GM12878 (cell line): ENCODE measurements around the gene TTLL11. TPM values are rescaled to one million over a fixed set of nuclear protein-coding genes. Genes with fewer than 3 reads are reported as not detected.

Experiments used
- CHD2 ChIP-seq: IDR thresholded peaks from 2 replicates; pipeline ENCODE4 v1.6.1; 2011; ENCODE audit warnings: low read depth, low read length, improper control_type of control experiment, borderline replicate concordance
- ESRRA ChIP-seq: IDR thresholded peaks from 2 replicates; pipeline ENCODE4 v1.6.1; 2012; ENCODE audit warnings: mild to moderate bottlenecking, low read length, improper control_type of control experiment
- FOXK2 ChIP-seq: fragments of 450-650 bp; IDR thresholded peaks from 2 replicates; pipeline ENCODE4 v1.6.1; 2017; ENCODE audit warnings: mild to moderate bottlenecking, moderate library complexity
- FOXM1 ChIP-seq: IDR thresholded peaks from 2 replicates; pipeline ENCODE4 v1.6.1; 2012; ENCODE audit warnings: low read depth, mild to moderate bottlenecking, inconsistent platforms, low read length, moderate library complexity
- IRF4 ChIP-seq: IDR thresholded peaks from 2 replicates; pipeline ENCODE4 v1.6.1; 2011; ENCODE audit warnings: low read depth, low read length
- JUNB ChIP-seq: IDR thresholded peaks from 2 replicates; pipeline ENCODE4 v1.6.1; 2016; ENCODE audit warnings: antibody characterized with exemption, mild to moderate bottlenecking
- KAT2A ChIP-seq: conservative IDR thresholded peaks from 2 replicates; pipeline ENCODE4 v1.6.1; 2011; ENCODE audit warnings: low read depth, low read length; ENCODE audit not compliant: control insufficient read depth
- MXI1 ChIP-seq: fragments of 150-350 bp; IDR thresholded peaks from 2 replicates; pipeline ENCODE4 v1.6.1; 2011; ENCODE audit warnings: low read depth, mild to moderate bottlenecking, inconsistent platforms, low read length, improper control_type of control experiment
- NFXL1 ChIP-seq: fragments of 450-650 bp; IDR thresholded peaks from 2 replicates; pipeline ENCODE4 v1.6.1; 2017; ENCODE audit warnings: antibody characterized with exemption, mild to moderate bottlenecking, borderline replicate concordance
- RB1 ChIP-seq: fragments of 450-650 bp; formaldehyde crosslinking; IDR thresholded peaks from 2 replicates; pipeline ENCODE4 v1.6.1; 2017; ENCODE audit warnings: mild to moderate bottlenecking, borderline replicate concordance
- SIX5 ChIP-seq: IDR thresholded peaks from 2 replicates; pipeline ENCODE4 v1.6.1; 2011; ENCODE audit warnings: mild to moderate bottlenecking, low read depth, low read length, moderate library complexity; ENCODE audit not compliant: severe bottlenecking
- SP1 ChIP-seq: IDR thresholded peaks from one replicate; pipeline ENCODE4 v1.6.1; 2011; ENCODE audit warnings: low read depth, low read length
- ZNF24 ChIP-seq: fragments of 450-650 bp; IDR thresholded peaks from 2 replicates; pipeline ENCODE4 v1.6.1; 2017; ENCODE audit warnings: antibody characterized with exemption, mild to moderate bottlenecking
- polyA plus RNA-seq, 11 experiments: library from polyadenylated mRNA; depleted of rRNA in 4 of 11; unstranded in 6 of 11; stranded (reverse) in 5 of 11; fragments of >200 nt; fragmentation: Nextera tagmentation in 4 of 11; fragmentation: Illumina TruSeq in 1 of 11; extraction: Ambion mirVana in 4 of 11; extraction: Trizol in 1 of 11; gene quantifications; 1 replicate in 1 of 11; 2 replicates in 10 of 11; pipeline versions ENCODE4 v1.2.1 to v1.2.3, GENCODE V29; 2011 to 2016; ENCODE audit warnings: inconsistent platforms in 2 of 11, missing spikeins in 2 of 11, low read depth in 1 of 11
- total RNA-seq, 4 experiments: library from RNA; depleted of rRNA in 3 of 4; stranded (reverse); fragments of >200 nt in 3 of 4; fragmentation: Illumina TruSeq in 1 of 4; extraction: Trizol in 1 of 4; gene quantifications; 2 replicates each; pipeline versions ENCODE4 v1.2.1 to v1.2.3, GENCODE V29; 2013 to 2021
- TF ChIP-seq, protein P1 (sequence below): fragments of 450-650 bp; IDR thresholded peaks from 2 replicates; pipeline ENCODE4 v1.6.1; 2017; ENCODE audit warnings: mild to moderate bottlenecking, moderate library complexity
- TF ChIP-seq, protein P2 (sequence below): IDR thresholded peaks from 2 replicates; pipeline ENCODE4 v1.6.1; 2012; ENCODE audit warnings: improper control_type of control experiment, low read depth, low read length; ENCODE audit not compliant: insufficient replicate concordance
- TF ChIP-seq, protein P3 (sequence below): IDR thresholded peaks from 2 replicates; pipeline ENCODE4 v1.6.1; 2012; ENCODE audit warnings: low read length, inconsistent platforms
- TF ChIP-seq, protein P4 (sequence below): IDR thresholded peaks from 2 replicates; pipeline ENCODE4 v1.6.1; 2011; ENCODE audit warnings: mild to moderate bottlenecking, low read depth, low read length, moderate library complexity; ENCODE audit not compliant: insufficient replicate concordance

The TTLL11 gene
- total and polyA plus RNA-seq, 10 of the 15 experiments (the other 5 are each of a cell fraction or from before 2014, with no cell fraction given): 1.2 to 3.7 (median 2.9) TPM

DNA sequence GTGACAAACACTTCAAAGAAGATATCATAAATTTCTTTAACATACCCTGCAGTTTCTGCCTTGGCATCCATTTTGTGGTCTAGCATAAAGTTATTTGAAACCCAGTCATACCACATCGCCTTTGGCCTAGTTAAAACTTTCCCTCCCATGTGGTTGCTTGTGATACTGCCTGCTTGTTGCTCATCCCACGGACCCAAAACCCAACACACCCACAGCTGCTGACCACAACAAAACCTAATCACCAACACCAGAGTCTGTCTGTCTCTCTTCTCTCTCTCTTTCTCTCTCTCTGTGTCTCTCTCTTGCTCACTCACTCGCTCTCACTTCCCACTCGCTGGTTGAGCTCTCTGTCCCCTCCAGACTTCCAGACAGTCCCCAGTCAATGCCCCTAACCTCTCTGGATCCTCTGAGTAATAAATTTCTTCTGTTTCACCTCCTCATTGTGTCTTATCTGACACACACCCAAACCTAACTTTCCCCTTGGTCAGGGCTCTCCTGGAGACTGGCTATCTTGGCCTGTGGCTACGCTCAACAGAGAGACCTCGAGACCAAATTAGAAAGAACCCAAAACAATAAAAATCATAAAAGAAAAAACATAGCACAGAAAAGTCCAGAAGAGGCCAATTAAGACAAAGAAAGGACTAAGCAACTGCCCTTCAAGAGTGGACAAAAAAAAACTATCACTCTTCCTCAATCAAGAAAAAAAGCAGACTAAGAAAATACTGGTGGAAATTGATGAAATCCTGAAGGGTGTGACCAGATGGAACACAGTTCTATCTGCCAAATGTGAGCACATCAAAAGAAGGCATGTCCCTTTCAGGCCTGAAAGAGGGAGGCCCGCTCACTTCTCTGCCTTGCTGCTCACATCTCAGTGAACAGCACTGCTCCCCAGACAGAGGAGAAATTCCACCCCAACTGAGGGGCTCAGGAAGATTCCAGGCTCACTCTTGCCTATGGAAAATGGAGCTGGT, 41.5 kb downstream of the TTLL11 start (continued):
- TF ChIP-seq, protein P1, sequence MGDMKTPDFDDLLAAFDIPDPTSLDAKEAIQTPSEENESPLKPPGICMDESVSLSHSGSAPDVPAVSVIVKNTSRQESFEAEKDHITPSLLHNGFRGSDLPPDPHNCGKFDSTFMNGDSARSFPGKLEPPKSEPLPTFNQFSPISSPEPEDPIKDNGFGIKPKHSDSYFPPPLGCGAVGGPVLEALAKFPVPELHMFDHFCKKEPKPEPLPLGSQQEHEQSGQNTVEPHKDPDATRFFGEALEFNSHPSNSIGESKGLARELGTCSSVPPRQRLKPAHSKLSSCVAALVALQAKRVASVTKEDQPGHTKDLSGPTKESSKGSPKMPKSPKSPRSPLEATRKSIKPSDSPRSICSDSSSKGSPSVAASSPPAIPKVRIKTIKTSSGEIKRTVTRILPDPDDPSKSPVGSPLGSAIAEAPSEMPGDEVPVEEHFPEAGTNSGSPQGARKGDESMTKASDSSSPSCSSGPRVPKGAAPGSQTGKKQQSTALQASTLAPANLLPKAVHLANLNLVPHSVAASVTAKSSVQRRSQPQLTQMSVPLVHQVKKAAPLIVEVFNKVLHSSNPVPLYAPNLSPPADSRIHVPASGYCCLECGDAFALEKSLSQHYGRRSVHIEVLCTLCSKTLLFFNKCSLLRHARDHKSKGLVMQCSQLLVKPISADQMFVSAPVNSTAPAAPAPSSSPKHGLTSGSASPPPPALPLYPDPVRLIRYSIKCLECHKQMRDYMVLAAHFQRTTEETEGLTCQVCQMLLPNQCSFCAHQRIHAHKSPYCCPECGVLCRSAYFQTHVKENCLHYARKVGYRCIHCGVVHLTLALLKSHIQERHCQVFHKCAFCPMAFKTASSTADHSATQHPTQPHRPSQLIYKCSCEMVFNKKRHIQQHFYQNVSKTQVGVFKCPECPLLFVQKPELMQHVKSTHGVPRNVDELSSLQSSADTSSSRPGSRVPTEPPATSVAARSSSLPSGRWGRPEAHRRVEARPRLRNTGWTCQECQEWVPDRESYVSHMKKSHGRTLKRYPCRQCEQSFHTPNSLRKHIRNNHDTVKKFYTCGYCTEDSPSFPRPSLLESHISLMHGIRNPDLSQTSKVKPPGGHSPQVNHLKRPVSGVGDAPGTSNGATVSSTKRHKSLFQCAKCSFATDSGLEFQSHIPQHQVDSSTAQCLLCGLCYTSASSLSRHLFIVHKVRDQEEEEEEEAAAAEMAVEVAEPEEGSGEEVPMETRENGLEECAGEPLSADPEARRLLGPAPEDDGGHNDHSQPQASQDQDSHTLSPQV: no peak
- TF ChIP-seq ZNF24: no peak
- TF ChIP-seq ESRRA: no peak
- no peak for TF ChIP-seq KAT2A
- TF ChIP-seq, protein P2, sequence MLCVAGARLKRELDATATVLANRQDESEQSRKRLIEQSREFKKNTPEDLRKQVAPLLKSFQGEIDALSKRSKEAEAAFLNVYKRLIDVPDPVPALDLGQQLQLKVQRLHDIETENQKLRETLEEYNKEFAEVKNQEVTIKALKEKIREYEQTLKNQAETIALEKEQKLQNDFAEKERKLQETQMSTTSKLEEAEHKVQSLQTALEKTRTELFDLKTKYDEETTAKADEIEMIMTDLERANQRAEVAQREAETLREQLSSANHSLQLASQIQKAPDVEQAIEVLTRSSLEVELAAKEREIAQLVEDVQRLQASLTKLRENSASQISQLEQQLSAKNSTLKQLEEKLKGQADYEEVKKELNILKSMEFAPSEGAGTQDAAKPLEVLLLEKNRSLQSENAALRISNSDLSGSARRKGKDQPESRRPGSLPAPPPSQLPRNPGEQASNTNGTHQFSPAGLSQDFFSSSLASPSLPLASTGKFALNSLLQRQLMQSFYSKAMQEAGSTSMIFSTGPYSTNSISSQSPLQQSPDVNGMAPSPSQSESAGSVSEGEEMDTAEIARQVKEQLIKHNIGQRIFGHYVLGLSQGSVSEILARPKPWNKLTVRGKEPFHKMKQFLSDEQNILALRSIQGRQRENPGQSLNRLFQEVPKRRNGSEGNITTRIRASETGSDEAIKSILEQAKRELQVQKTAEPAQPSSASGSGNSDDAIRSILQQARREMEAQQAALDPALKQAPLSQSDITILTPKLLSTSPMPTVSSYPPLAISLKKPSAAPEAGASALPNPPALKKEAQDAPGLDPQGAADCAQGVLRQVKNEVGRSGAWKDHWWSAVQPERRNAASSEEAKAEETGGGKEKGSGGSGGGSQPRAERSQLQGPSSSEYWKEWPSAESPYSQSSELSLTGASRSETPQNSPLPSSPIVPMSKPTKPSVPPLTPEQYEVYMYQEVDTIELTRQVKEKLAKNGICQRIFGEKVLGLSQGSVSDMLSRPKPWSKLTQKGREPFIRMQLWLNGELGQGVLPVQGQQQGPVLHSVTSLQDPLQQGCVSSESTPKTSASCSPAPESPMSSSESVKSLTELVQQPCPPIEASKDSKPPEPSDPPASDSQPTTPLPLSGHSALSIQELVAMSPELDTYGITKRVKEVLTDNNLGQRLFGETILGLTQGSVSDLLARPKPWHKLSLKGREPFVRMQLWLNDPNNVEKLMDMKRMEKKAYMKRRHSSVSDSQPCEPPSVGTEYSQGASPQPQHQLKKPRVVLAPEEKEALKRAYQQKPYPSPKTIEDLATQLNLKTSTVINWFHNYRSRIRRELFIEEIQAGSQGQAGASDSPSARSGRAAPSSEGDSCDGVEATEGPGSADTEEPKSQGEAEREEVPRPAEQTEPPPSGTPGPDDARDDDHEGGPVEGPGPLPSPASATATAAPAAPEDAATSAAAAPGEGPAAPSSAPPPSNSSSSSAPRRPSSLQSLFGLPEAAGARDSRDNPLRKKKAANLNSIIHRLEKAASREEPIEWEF: no peak
- TF ChIP-seq RB1: no peak
- TF ChIP-seq NFXL1: no peak
- no peak for TF ChIP-seq FOXK2
- TF ChIP-seq JUNB: no peak
- TF ChIP-seq, protein P3, sequence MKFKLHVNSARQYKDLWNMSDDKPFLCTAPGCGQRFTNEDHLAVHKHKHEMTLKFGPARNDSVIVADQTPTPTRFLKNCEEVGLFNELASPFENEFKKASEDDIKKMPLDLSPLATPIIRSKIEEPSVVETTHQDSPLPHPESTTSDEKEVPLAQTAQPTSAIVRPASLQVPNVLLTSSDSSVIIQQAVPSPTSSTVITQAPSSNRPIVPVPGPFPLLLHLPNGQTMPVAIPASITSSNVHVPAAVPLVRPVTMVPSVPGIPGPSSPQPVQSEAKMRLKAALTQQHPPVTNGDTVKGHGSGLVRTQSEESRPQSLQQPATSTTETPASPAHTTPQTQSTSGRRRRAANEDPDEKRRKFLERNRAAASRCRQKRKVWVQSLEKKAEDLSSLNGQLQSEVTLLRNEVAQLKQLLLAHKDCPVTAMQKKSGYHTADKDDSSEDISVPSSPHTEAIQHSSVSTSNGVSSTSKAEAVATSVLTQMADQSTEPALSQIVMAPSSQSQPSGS: peak; percentile 46; the same call in 1 of the 2 replicates
- no peak for TF ChIP-seq SIX5
- TF ChIP-seq SP1: no peak
- TF ChIP-seq MXI1: no peak
- TF ChIP-seq FOXM1: peak; percentile 71; the same call in 1 of the 2 replicates
- TF ChIP-seq, protein P4, sequence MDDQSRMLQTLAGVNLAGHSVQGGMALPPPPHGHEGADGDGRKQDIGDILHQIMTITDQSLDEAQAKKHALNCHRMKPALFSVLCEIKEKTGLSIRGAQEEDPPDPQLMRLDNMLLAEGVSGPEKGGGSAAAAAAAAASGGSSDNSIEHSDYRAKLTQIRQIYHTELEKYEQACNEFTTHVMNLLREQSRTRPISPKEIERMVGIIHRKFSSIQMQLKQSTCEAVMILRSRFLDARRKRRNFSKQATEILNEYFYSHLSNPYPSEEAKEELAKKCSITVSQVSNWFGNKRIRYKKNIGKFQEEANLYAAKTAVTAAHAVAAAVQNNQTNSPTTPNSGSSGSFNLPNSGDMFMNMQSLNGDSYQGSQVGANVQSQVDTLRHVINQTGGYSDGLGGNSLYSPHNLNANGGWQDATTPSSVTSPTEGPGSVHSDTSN: no peak
- peak; percentile 50; the same call in 1 of the 2 replicates for TF ChIP-seq IRF4
- TF ChIP-seq CHD2: no peak
